DND-41 (cell line): ENCODE results near the gene OGT.

Experiments used
- CTCF ChIP-seq: IDR thresholded peaks from 2 replicates; pipeline ENCODE4 v1.5.1; 2012; ENCODE audit warnings: borderline replicate concordance, low read length, moderate library complexity, mild to moderate bottlenecking; ENCODE audit not compliant: poor library complexity, severe bottlenecking; ENCODE audit errors: extremely low read depth
- EZH2 ChIP-seq: IDR thresholded peaks from 3 replicates; pipeline ENCODE4 v1.6.1; 2012; ENCODE audit warnings: borderline replicate concordance, low read depth, mild to moderate bottlenecking, moderate library complexity, low read length, inconsistent platforms; ENCODE audit not compliant: severe bottlenecking

- TF ChIP-seq CTCF (no peak), EZH2 (no peak)
Measured at GRCh38 chrX:71556036-71556435, 23.1 kb downstream of the OGT start.
